Measurements from ENCODE around the gene HOXB5. TPM values are rescaled to one million over a fixed set of nuclear protein-coding genes. Genes with fewer than 3 reads are reported as not detected.

HOXB5 gene
- total RNA-seq, 1 donor from 2014 or later = 2.1 TPM

DNA sequence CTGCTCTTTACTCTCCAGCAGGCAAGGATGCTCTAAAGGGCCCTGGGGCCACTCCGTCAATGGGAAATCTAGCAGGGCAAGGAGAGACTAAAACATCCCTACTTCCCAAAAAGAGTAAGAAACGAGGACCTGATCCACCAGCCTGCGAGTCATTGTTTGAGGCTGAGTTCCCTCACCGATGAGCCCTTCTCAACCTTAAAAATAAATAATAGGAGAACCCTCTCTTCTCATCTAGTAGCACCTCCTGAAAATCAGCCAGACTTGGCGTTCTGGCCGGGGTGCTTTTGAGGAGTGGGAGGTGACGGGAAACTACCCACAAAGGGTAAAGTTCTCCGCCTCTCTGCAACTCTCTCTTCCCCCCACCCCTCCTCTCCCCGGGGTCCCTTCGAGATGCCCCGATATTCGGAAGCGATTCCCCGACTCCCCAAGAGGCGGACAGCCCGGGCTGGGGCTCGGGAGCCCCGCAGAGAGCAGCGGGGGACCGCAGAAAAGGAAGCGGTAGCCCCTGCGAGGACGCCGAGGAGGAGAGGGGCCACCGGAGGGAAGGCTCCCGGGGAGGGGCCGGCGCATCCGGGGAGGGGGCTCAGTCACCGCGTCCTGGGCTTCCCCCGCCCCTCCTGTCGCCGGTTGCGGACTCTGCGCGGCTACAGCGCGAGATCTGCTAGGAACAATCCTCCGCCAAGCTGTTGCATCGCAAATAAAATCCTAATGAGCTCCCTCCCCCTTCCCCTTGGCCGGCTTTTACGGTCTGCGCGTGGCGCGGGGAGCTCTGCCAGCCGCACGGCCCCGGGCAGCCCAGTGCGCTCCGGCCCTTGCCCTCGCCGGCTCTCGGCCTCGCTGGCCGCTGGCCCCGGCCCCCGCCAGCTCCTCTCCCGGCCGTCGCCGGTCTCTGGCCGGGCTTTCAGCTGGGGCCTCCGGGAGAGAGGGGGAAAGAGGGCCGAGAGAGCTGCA lies 31.2 kb upstream of the HOXB5 start:
- Mint-ChIP-seq H3K9me3 (ENCODE audit: low read depth) (no peaks in the 10 kb centered on the region), H3K36me3 (ENCODE audit: insufficient read depth) (no peaks in the 10 kb centered on the region), H3K4me3 (ENCODE audit: low read depth) (no peak overlapping the region), H3K27me3 (peaks cover 93% of the 10 kb centered on the region), H3K27ac (no peak overlapping the region), H3K4me1 (ENCODE audit: low read depth) (peaks cover 4% of the 10 kb centered on the region)
- TF ChIP-seq, protein P1, sequence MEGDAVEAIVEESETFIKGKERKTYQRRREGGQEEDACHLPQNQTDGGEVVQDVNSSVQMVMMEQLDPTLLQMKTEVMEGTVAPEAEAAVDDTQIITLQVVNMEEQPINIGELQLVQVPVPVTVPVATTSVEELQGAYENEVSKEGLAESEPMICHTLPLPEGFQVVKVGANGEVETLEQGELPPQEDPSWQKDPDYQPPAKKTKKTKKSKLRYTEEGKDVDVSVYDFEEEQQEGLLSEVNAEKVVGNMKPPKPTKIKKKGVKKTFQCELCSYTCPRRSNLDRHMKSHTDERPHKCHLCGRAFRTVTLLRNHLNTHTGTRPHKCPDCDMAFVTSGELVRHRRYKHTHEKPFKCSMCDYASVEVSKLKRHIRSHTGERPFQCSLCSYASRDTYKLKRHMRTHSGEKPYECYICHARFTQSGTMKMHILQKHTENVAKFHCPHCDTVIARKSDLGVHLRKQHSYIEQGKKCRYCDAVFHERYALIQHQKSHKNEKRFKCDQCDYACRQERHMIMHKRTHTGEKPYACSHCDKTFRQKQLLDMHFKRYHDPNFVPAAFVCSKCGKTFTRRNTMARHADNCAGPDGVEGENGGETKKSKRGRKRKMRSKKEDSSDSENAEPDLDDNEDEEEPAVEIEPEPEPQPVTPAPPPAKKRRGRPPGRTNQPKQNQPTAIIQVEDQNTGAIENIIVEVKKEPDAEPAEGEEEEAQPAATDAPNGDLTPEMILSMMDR (IDR thresholded peaks at IDR 0.05; ENCODE audit: unreplicated experiment) = no peak
- DNase-seq (ENCODE audit: low spot score, unreplicated experiment) = no peak

DNA sequence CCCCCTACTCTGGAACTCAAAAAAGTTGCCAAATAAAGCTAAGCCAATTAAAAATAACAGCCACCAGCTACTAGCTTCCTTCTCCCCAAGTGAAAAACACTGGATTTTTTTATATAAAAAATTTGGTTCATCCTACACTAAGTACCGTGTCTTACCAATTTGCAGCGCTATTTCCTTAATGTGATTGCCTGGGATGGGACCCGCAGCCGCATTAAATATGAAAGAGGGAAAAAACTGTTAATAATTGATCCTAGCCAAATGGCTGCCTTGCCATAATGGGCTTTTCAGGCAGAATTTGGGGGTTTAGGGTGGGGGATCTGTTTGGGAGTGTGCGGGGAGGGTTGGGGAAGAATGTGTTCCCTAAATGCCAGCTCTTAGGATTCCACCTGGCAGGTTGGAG lies 30.5 kb upstream of the HOXB5 start:
- H3K4me3 Mint-ChIP-seq (ENCODE audit: low read depth) = no peak overlapping the region
- peaks cover 7% of the 10 kb centered on the region for H3K4me1 Mint-ChIP-seq (ENCODE audit: low read depth)
- TF ChIP-seq, protein P1 (IDR thresholded peaks at IDR 0.05; ENCODE audit: unreplicated experiment) = no peak
- no peak overlapping the region for H3K27ac Mint-ChIP-seq
- H3K9me3 Mint-ChIP-seq (ENCODE audit: low read depth) = no peaks in the 10 kb centered on the region
- DNase-seq (ENCODE audit: low spot score, unreplicated experiment) = no peak
- H3K27me3 Mint-ChIP-seq = peaks cover 92% of the 10 kb centered on the region
- no peaks in the 10 kb centered on the region for H3K36me3 Mint-ChIP-seq (ENCODE audit: insufficient read depth)

DNA sequence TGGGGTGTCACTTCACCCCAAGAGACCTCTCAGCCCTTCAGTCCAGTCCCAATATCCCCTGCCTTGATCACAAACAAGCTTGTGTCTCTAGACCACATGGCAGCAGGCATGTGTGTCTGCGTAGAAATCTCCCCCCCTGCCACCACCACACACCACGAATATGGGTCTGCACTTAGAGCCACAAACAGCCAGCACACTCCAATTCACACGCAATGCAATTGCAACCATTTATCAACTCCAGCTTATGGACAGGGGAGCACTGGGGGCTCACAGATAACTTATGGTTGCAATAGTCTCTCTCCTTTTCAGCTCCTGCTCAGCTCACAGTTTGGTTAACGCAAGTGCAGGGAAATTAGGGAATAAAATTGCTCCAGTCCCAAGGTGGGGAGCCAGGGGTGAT lies 30.0 kb upstream of the HOXB5 start:
- no peaks in the 10 kb centered on the region for H3K9me3 Mint-ChIP-seq (ENCODE audit: low read depth)
- no peak overlapping the region for H3K4me3 Mint-ChIP-seq (ENCODE audit: low read depth)
- no peak for DNase-seq (ENCODE audit: low spot score, unreplicated experiment)
- TF ChIP-seq, protein P1 (IDR thresholded peaks at IDR 0.05; ENCODE audit: unreplicated experiment) = no peak
- H3K27ac Mint-ChIP-seq = no peak overlapping the region
- H3K4me1 Mint-ChIP-seq (ENCODE audit: low read depth) = peaks cover 7% of the 10 kb centered on the region
- peaks cover 92% of the 10 kb centered on the region for H3K27me3 Mint-ChIP-seq
- H3K36me3 Mint-ChIP-seq (ENCODE audit: insufficient read depth) = no peaks in the 10 kb centered on the region

DNA sequence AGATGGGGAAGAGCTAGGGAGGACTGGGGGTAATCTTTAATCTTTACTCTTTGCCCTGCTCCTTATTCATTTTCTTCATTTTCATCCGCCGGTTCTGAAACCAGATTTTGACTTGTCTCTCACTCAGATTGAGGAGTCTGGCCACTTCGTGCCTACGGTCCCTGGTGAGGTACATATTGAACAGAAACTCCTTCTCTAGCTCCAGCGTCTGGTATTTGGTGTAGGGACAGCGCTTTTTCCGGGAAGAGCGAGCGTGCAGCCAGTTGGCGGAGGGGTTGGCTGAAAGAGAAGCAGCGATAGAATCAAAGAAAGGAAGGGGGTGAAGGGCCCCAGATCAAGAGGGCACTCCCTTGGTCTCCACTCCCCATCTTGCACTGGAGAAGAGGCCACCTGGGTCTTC lies 29.3 kb upstream of the HOXB5 start:
- no peak for DNase-seq (ENCODE audit: low spot score, unreplicated experiment)
- Mint-ChIP-seq H3K4me1 (ENCODE audit: low read depth) (peaks cover 7% of the 10 kb centered on the region), H3K36me3 (ENCODE audit: insufficient read depth) (no peaks in the 10 kb centered on the region), H3K9me3 (ENCODE audit: low read depth) (no peaks in the 10 kb centered on the region), H3K27me3 (peaks cover 92% of the 10 kb centered on the region), H3K4me3 (ENCODE audit: low read depth) (no peak overlapping the region), H3K27ac (no peak overlapping the region)
- TF ChIP-seq, protein P1 (IDR thresholded peaks at IDR 0.05; ENCODE audit: unreplicated experiment) = no peak

DNA sequence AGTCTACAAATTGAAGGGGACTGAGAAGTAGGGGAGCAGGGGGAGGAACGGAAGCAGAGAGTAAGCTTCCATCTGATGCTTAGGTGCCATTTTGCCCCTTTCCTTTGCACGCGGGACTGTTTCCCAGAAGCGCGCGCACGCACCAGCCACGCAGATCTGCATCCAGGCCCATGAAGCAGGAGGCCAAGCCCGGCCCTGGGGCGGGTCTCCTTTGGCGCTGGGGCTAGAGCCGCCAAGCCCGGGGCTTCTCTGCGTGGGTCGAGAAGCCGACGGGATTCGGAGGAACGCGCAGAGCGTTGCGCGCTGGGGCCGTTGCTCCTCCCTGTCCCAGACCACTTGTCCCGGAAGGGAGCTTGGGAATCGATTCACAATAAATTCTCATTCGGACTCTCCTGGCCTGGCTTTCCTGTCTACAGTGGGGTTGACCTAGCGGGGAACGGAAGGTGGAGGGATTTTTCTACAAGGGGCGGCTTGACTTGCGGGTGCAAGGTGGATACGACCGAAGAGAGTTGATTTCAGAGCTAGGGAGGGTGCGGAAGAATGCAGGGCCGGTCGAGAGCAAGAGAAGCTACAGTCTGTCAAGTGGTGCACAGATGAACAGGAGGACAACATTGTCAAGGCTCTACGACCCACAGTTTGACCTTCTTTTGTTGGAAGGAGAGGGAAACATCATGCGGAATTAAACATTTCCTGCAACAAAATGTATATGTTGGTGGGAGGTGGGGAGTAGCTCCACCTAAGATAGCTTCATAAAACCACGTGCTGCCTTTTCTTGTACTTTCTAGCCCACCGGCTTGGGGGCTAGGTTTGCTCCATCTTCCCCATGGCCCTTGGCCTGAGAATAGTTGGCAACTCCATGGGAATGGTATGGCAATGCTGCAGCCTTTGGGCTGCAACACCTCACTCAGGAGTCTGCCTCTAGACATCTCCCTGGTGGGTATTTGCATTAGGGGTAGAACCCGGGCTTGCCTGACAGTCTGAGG lies 28.1 kb upstream of the HOXB5 start:
- Mint-ChIP-seq H3K36me3 (ENCODE audit: insufficient read depth) (no peaks in the 10 kb centered on the region), H3K4me3 (ENCODE audit: low read depth) (no peak overlapping the region), H3K9me3 (ENCODE audit: low read depth) (no peaks in the 10 kb centered on the region), H3K27me3 (peaks cover 92% of the 10 kb centered on the region), H3K27ac (no peak overlapping the region), H3K4me1 (ENCODE audit: low read depth) (peaks cover 7% of the 10 kb centered on the region)
- DNase-seq (ENCODE audit: low spot score, unreplicated experiment) = no peak
- TF ChIP-seq, protein P1 (IDR thresholded peaks at IDR 0.05; ENCODE audit: unreplicated experiment) = no peak

All from progenitor cell of endocrine pancreas (in vitro differentiated cells).